Thoracic aorta (tissue), 2 donors: ENCODE measurements around the gene HMGB3. TPM values are rescaled to one million over a fixed set of nuclear protein-coding genes. Genes with fewer than 3 reads are reported as not detected.
"Not testable (repeated sequence)": the region's sequence is repeated elsewhere in the genome, so short reads cannot be mapped to it uniquely, and the experiment has no call there.

Experiments used
- ATAC-seq: fragments of 150-250 bp; one replicate; pipeline ENCODE4 v1.8.0; 2017; ENCODE audit warnings: low read depth; ENCODE audit not compliant: insufficient number of reproducible peaks, low FRiP score
- DNase-seq: peaks from one replicate; pipeline ENCODE4 v3.0.0-alpha.2; 2020; ENCODE audit warnings: low spot score
- H3K27ac ChIP-seq, 2 donors: fragments of 200-600 bp; sonication (generic); 1 replicate in 1 of 2; 2 replicates in 1 of 2; pipeline ENCODE4 v1.5.1; 2016; ENCODE audit warnings: mild to moderate bottlenecking in 2 of 2, moderate library complexity in 2 of 2
- H3K27me3 ChIP-seq: fragments of 200-600 bp; sonication (generic); replicated peaks from 2 replicates; pipeline ENCODE4 v1.6.0; 2016; ENCODE audit warnings: mild to moderate bottlenecking; ENCODE audit not compliant: insufficient read depth
- H3K36me3 ChIP-seq: fragments of 200-600 bp; sonication (generic); one replicate; pipeline ENCODE4 v1.5.1; 2016
- H3K4me1 ChIP-seq, 2 donors: fragments of 200-600 bp; sonication (generic); 1 replicate in 1 of 2; 2 replicates in 1 of 2; pipeline versions ENCODE4 v1.5.1 to v1.6.0; 2016; ENCODE audit warnings: low read depth in 2 of 2, mild to moderate bottlenecking in 1 of 2; ENCODE audit not compliant: control insufficient read depth in 1 of 2
- H3K4me3 ChIP-seq: fragments of 200-600 bp; sonication (generic); 2 replicates; pipeline ENCODE4 v1.5.1; 2016; ENCODE audit warnings: mild to moderate bottlenecking
- H3K9me3 ChIP-seq: fragments of 200-600 bp; sonication (generic); 2 replicates; pipeline ENCODE4 v1.5.1; 2016
- total RNA-seq, 2 donors: library from RNA; depleted of rRNA; stranded (reverse); fragments of >200 nt; gene quantifications; one replicate each; pipeline versions ENCODE4 v1.1.0 to v1.2.3, GENCODE V29; 2016
- TF ChIP-seq, protein P1 (sequence below): fragments of 200-600 bp; sonication (generic); IDR thresholded peaks from one replicate; pipeline ENCODE4 v1.5.1; 2019; ENCODE audit warnings: antibody characterized with exemption

Gene HMGB3
- total RNA-seq, 2 donors from 2014 or later: 0.41 to 3.2 TPM

DNA sequence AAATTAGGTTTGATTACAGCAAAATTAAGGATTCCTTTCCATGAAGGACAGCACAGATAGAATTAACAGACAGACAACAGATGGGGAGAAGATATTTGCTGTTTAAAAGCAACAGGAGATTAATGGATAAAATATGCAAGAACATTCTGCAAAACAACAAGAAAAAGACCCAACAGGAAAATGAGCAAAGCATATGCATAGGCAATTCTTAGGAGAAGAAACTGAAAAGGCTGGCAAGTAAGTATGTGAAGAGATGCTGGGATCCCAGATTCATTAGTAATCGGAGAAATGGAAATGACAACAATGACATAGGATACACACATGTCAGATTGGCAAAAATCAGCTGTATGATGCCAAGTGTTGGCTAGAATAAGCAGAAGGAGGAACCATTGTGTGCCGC is 27.5 kb upstream of the HMGB3 start:
- ATAC-seq (no peak), DNase-seq (no peak)
- no peaks in the 10 kb centered on the region for H3K27me3 ChIP-seq

DNA sequence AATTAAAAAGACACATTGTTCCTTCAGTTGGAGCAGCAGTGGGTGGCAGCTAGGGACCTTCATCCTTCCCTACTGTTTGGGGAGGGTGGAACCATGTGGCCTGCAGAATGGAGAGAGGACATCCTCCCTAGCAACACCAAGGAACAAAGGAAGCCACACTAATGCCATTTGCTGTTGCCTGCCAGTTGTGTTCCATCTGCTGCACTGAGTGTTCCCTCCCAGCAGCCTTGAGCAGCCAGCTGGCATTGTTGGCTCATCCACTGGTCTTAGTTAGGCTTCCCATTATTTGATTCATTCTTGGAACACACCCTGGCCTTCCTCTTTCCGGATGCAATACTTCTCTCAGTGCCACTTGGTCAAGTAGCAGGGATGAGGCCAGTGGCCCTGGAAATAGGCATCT is 25.0 kb upstream of the HMGB3 start:
- Histone ChIP-seq H3K9me3 (no peaks in the 10 kb centered on the region), H3K36me3 (no peaks in the 10 kb centered on the region), H3K4me1 (no peaks in the 10 kb centered on the region), H3K27ac (no peak overlapping the region), H3K4me3 (no peak overlapping the region), H3K27me3 (no peaks in the 10 kb centered on the region)
- TF ChIP-seq, protein P1, sequence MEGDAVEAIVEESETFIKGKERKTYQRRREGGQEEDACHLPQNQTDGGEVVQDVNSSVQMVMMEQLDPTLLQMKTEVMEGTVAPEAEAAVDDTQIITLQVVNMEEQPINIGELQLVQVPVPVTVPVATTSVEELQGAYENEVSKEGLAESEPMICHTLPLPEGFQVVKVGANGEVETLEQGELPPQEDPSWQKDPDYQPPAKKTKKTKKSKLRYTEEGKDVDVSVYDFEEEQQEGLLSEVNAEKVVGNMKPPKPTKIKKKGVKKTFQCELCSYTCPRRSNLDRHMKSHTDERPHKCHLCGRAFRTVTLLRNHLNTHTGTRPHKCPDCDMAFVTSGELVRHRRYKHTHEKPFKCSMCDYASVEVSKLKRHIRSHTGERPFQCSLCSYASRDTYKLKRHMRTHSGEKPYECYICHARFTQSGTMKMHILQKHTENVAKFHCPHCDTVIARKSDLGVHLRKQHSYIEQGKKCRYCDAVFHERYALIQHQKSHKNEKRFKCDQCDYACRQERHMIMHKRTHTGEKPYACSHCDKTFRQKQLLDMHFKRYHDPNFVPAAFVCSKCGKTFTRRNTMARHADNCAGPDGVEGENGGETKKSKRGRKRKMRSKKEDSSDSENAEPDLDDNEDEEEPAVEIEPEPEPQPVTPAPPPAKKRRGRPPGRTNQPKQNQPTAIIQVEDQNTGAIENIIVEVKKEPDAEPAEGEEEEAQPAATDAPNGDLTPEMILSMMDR: no peak
- no peak for ATAC-seq
- DNase-seq: no peak

More for the DNA sequence above, 27.5 kb upstream of the HMGB3 start:
- Histone ChIP-seq H3K36me3 (no peaks in the 10 kb centered on the region), H3K27ac (no peak overlapping the region), H3K4me1 (no peaks in the 10 kb centered on the region), H3K9me3 (no peaks in the 10 kb centered on the region), H3K4me3 (no peak overlapping the region)
- TF ChIP-seq, protein P1: no peak

DNA sequence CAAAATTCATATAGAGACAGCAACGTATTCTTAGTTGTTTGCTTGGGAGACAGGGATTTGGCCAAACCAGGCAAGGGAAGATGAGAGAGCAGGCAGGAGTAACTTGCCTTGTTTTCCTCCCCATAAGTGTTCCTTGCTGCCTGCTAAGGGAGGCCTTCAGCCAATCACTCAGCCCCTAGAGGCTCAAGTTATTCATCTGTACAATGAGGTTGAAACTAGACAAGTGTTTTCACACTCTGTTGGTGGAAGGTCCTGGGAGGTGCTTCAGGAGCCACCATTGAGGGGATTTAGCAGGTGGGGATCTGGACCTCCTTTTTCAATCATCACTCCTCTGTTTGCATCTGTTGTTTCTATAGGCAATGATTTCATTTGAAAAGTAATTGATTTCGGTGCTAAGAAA is 23.6 kb upstream of the HMGB3 start:
- H3K36me3 ChIP-seq: no peaks in the 10 kb centered on the region
- H3K27ac ChIP-seq: no peak overlapping the region
- TF ChIP-seq, protein P1: no peak
- DNase-seq (no peak), ATAC-seq (no peak)
- H3K4me1 ChIP-seq: no peaks in the 10 kb centered on the region
- no peak overlapping the region for H3K4me3 ChIP-seq
- H3K27me3 ChIP-seq: no peaks in the 10 kb centered on the region
- no peaks in the 10 kb centered on the region for H3K9me3 ChIP-seq

DNA sequence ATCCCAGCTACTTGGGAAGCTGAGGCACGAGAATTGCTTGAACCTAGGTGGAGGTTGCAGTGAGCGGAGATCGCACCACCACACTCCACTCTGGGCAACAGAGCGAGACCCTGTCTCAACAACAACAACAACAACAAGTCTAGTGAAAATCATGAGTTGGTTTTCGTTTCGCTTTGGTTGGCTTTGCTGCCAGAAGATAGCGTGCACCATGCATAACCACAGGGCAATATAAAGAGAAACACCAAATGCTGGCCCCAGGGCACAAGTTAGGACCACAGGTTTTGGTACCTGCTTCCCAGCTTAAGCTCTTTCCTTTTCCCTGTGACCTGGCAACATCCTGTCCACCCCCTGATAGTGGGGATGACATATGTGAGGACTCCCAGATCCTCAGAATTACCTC is 21.5 kb upstream of the HMGB3 start:
- TF ChIP-seq, protein P1: no peak
- ATAC-seq (no peak), DNase-seq (no peak)
- Histone ChIP-seq H3K4me3 (no peak overlapping the region), H3K27ac (no peak overlapping the region), H3K27me3 (no peaks in the 10 kb centered on the region), H3K36me3 (no peaks in the 10 kb centered on the region), H3K9me3 (no peaks in the 10 kb centered on the region), H3K4me1 (no peaks in the 10 kb centered on the region)

DNA sequence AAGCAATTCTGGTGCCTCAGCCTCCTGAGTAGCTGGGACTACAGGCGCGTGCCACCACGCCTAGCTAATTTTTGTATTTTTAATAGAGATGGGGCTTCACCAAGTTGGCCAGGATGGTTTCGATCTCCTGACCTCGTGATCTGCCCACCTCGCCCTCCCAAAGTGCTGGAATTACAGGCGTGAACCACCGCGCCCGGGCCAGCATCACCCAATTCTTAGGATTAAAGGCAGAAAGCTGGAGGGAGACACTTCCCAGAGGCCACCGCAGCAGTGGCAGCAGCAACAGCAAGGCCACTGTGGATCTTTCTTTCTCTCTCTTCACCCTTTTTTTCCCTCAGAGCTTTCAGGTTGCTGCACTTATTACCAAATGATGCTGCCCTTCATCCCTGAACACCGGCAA is 18.7 kb upstream of the HMGB3 start:
- not testable (repeated sequence) for H3K36me3 ChIP-seq, DNase-seq, ATAC-seq, H3K4me3 ChIP-seq, H3K27ac ChIP-seq, H3K27me3 ChIP-seq, H3K4me1 ChIP-seq, H3K9me3 ChIP-seq

DNA sequence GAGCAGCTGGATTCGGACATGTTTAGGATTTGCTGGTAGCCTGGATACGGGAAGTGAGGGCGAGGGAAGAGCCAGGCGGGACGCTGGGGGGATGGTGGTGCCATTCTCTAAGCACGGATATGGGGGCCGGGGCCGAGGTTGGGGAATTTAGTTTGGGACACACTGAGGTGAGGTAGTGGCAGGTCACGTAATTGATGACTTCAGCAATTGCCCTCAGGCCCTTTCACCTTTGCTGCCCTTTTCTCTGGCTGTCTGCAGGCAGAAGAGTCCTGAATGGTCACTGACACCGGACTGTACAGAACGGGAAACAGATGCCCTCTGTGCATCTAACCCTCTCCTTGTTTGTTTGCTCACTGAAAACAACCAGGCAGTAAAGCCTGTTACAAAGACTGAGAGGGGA is 16.9 kb upstream of the HMGB3 start:
- TF ChIP-seq, protein P1: no peak
- Histone ChIP-seq H3K27ac (no peak overlapping the region), H3K36me3 (no peaks in the 10 kb centered on the region), H3K9me3 (no peaks in the 10 kb centered on the region), H3K4me3 (no peak overlapping the region), H3K27me3 (no peaks in the 10 kb centered on the region), H3K4me1 (no peaks in the 10 kb centered on the region)
- no peak for DNase-seq
- no peak for ATAC-seq
